Trophoblast cell (in vitro differentiated cells and primary cell): ENCODE results near the gene KIFAP3.
A peak's percentile ranks its signal among the peaks of the same experiment; 100 is the strongest.

Experiments
- DNase-seq, 2 donors: peaks; one replicate each; pipeline ENCODE4 v3.0.0-alpha.2; 2016
- H2AFZ ChIP-seq: 2 replicates; pipeline ENCODE4 v1.6.1; 2013; ENCODE audit warnings: low read length, moderate library complexity, mild to moderate bottlenecking; ENCODE audit not compliant: insufficient read depth, poor library complexity
- H2AK5ac ChIP-seq: 2 replicates; pipeline ENCODE4 v1.6.1; 2013; ENCODE audit warnings: mild to moderate bottlenecking, low read length
- H2BK120ac ChIP-seq: 2 replicates; pipeline ENCODE4 v1.6.1; 2013; ENCODE audit warnings: low read length, mild to moderate bottlenecking, moderate library complexity; ENCODE audit not compliant: insufficient read depth, poor library complexity
- H2BK12ac ChIP-seq: 2 replicates; pipeline ENCODE4 v1.6.1; 2013; ENCODE audit warnings: mild to moderate bottlenecking, low read length, moderate library complexity
- H2BK5ac ChIP-seq: 2 replicates; pipeline ENCODE4 v1.6.1; 2013; ENCODE audit warnings: low read length, low read depth, moderate library complexity, mild to moderate bottlenecking; ENCODE audit not compliant: poor library complexity
- H3K14ac ChIP-seq: 2 replicates; pipeline ENCODE4 v1.6.1; 2013; ENCODE audit warnings: mild to moderate bottlenecking, low read length
- H3K18ac ChIP-seq: 2 replicates; pipeline ENCODE4 v1.6.1; 2013; ENCODE audit warnings: mild to moderate bottlenecking, low read length
- H3K23ac ChIP-seq: 2 replicates; pipeline ENCODE4 v1.6.1; 2013; ENCODE audit warnings: low read length
- H3K27ac ChIP-seq: 2 replicates; pipeline ENCODE4 v1.5.1; 2013; ENCODE audit warnings: low read depth, mild to moderate bottlenecking, inconsistent platforms, low read length, moderate library complexity
- H3K27me3 ChIP-seq: 2 replicates; pipeline ENCODE4 v1.6.1; 2013; ENCODE audit warnings: inconsistent platforms, mild to moderate bottlenecking, low read length, moderate library complexity; ENCODE audit not compliant: insufficient read depth
- H3K36me3 ChIP-seq, 2 experiments: 1 replicate in 1 of 2; 2 replicates in 1 of 2; pipeline ENCODE4 v1.6.1; 2013; ENCODE audit warnings: low read length in 2 of 2, mild to moderate bottlenecking in 2 of 2, moderate library complexity in 1 of 2; ENCODE audit not compliant: insufficient read depth in 2 of 2, control insufficient read depth in 1 of 2
- H3K4ac ChIP-seq: 2 replicates; pipeline ENCODE4 v1.6.1; 2013; ENCODE audit warnings: low read depth, mild to moderate bottlenecking, low read length, moderate library complexity
- H3K4me1 ChIP-seq, 2 experiments: 1 replicate in 1 of 2; 2 replicates in 1 of 2; pipeline ENCODE4 v1.6.1; 2013; ENCODE audit warnings: low read length in 2 of 2, mild to moderate bottlenecking in 2 of 2, moderate library complexity in 1 of 2; ENCODE audit not compliant: insufficient read depth in 2 of 2, control insufficient read depth in 1 of 2
- H3K4me2 ChIP-seq: 2 replicates; pipeline ENCODE4 v1.6.1; 2013; ENCODE audit warnings: inconsistent platforms, mild to moderate bottlenecking, low read length, moderate library complexity
- H3K4me3 ChIP-seq: 2 replicates; pipeline ENCODE4 v1.5.1; 2013; ENCODE audit warnings: mild to moderate bottlenecking, low read depth, low read length, inconsistent platforms
- H3K79me1 ChIP-seq: one replicate; pipeline ENCODE4 v1.6.1; 2013; ENCODE audit warnings: low read length
- H3K79me2 ChIP-seq: 2 replicates; pipeline ENCODE4 v1.6.1; 2013; ENCODE audit warnings: low read length, mild to moderate bottlenecking; ENCODE audit not compliant: control insufficient read depth, insufficient read depth, poor library complexity
- H3K9ac ChIP-seq: 2 replicates; pipeline ENCODE4 v1.6.1; 2013; ENCODE audit warnings: mild to moderate bottlenecking, low read length
- H3K9me3 ChIP-seq: 2 replicates; pipeline ENCODE4 v1.6.1; 2013; ENCODE audit warnings: low read depth, mild to moderate bottlenecking, control low read depth, inconsistent platforms, low read length; ENCODE audit not compliant: insufficient read depth
- H4K12ac ChIP-seq: 2 replicates; pipeline ENCODE4 v1.6.1; 2013; ENCODE audit warnings: low read depth, mild to moderate bottlenecking, low read length, moderate library complexity
- H4K8ac ChIP-seq: 2 replicates; pipeline ENCODE4 v1.6.1; 2013; ENCODE audit warnings: low read depth, mild to moderate bottlenecking, low read length, moderate library complexity
- H4K91ac ChIP-seq: one replicate; pipeline ENCODE4 v1.6.1; 2013; ENCODE audit warnings: low read depth, mild to moderate bottlenecking, low read length, moderate library complexity
- WGBS: extraction: QIAGEN DNeasy Blood & Tissue Kit; methylation state at CpG from one replicate; pipeline ENCODE4 v1.1.7; 2013; ENCODE audit warnings: missing lambda C conversion rate; ENCODE audit not compliant: insufficient read length, insufficient coverage; ENCODE audit errors: extremely low coverage; 5-methylcytosine and 5-hydroxymethylcytosine counted together

Gene KIFAP3

GRCh38 chr1:169970114-169970513 is 104.4 kb downstream of the KIFAP3 start:
- H4K8ac ChIP-seq = no peak overlapping the region
- no peak overlapping the region for H2AFZ ChIP-seq
- no peak overlapping the region for H3K4me2 ChIP-seq
- H3K9me3 ChIP-seq = no peaks in the 10 kb centered on the region
- peak overlapping the region; percentile 1 for H2BK120ac ChIP-seq
- no peak overlapping the region for H4K12ac ChIP-seq
- H2BK12ac ChIP-seq = peak overlapping the region; percentile 2
- no peak overlapping the region for H3K14ac ChIP-seq
- no peaks in the 10 kb centered on the region for H3K36me3 ChIP-seq
- no peak for DNase-seq
- no peak overlapping the region for H3K18ac ChIP-seq
- no peaks in the 10 kb centered on the region for H3K27me3 ChIP-seq
- peak overlapping the region; percentile 3 for H2AK5ac ChIP-seq
- H4K91ac ChIP-seq = peak overlapping the region; percentile 36
- H2BK5ac ChIP-seq = peak overlapping the region; percentile 66
- H3K4me3 ChIP-seq = no peak overlapping the region
- H3K27ac ChIP-seq = no peak overlapping the region
- no peak overlapping the region for H3K4ac ChIP-seq
- H3K23ac ChIP-seq = no peak overlapping the region
- no peaks in the 10 kb centered on the region for H3K4me1 ChIP-seq
- no peaks in the 10 kb centered on the region for H3K79me2 ChIP-seq
- H3K9ac ChIP-seq = no peak overlapping the region
- peaks cover 2% of the 10 kb centered on the region for H3K79me1 ChIP-seq
- no CpG with 5 or more reads among the region's 2 CpGs for WGBS

GRCh38 chr1:169968174-169968573 is 106.3 kb downstream of the KIFAP3 start:
- Histone ChIP-seq H3K23ac (no peak overlapping the region), H3K9ac (no peak overlapping the region), H3K9me3 (no peaks in the 10 kb centered on the region), H3K27me3 (no peaks in the 10 kb centered on the region), H3K14ac (no peak overlapping the region), H2BK5ac (no peak overlapping the region), H3K79me2 (no peaks in the 10 kb centered on the region), H2BK120ac (no peak overlapping the region), H3K4me3 (no peak overlapping the region), H4K91ac (no peak overlapping the region), H3K4me2 (no peak overlapping the region), H3K79me1 (peaks cover 4% of the 10 kb centered on the region), H2AFZ (no peak overlapping the region), H4K8ac (no peak overlapping the region), H3K4ac (no peak overlapping the region), H2BK12ac (no peak overlapping the region), H3K18ac (no peak overlapping the region), H2AK5ac (no peak overlapping the region), H3K27ac (no peak overlapping the region), H3K4me1 (no peaks in the 10 kb centered on the region), H3K36me3 (peaks cover 0 to 3% of the 10 kb centered on the region in 2 experiments), H4K12ac (no peak overlapping the region)
- WGBS = no CpG with 5 or more reads among the region's 4 CpGs
- DNase-seq = no peak

- Histone ChIP-seq H2BK12ac (no peak overlapping the region), H3K36me3 (peaks cover 1 to 3% of the 10 kb centered on the region in 2 experiments), H2BK120ac (no peak overlapping the region), H3K4me3 (no peak overlapping the region), H4K8ac (no peak overlapping the region), H2BK5ac (no peak overlapping the region), H2AK5ac (no peak overlapping the region), H3K18ac (no peak overlapping the region), H3K4ac (no peak overlapping the region), H4K91ac (no peak overlapping the region), H3K79me1 (peaks cover 2% of the 10 kb centered on the region), H3K79me2 (no peaks in the 10 kb centered on the region), H3K4me2 (no peak overlapping the region), H2AFZ (no peak overlapping the region), H3K23ac (no peak overlapping the region), H3K14ac (no peak overlapping the region), H3K9ac (no peak overlapping the region), H3K27ac (no peak overlapping the region), H3K4me1 (no peaks in the 10 kb centered on the region), H4K12ac (no peak overlapping the region), H3K27me3 (no peaks in the 10 kb centered on the region), H3K9me3 (no peaks in the 10 kb centered on the region)
- DNase-seq = no peak
- no CpG with 5 or more reads among the region's 4 CpGs for WGBS
Measured at GRCh38 chr1:169964206-169964605, 110.3 kb downstream of the KIFAP3 start.

- no peaks in the 10 kb centered on the region for H3K79me2 ChIP-seq
- no peak overlapping the region for H3K9ac ChIP-seq
- H3K27me3 ChIP-seq = no peaks in the 10 kb centered on the region
- no peak overlapping the region for H2AFZ ChIP-seq
- no peak overlapping the region for H2BK5ac ChIP-seq
- H4K91ac ChIP-seq = no peak overlapping the region
- no peak overlapping the region for H4K8ac ChIP-seq
- H2BK120ac ChIP-seq = no peak overlapping the region
- no peak overlapping the region for H2AK5ac ChIP-seq
- no peak for DNase-seq
- no peak overlapping the region for H2BK12ac ChIP-seq
- no peak overlapping the region for H3K4me3 ChIP-seq
- no peaks in the 10 kb centered on the region for H3K9me3 ChIP-seq
- H4K12ac ChIP-seq = no peak overlapping the region
- H3K27ac ChIP-seq = no peak overlapping the region
- H3K79me1 ChIP-seq = peaks cover 3% of the 10 kb centered on the region
- no peaks in the 10 kb centered on the region for H3K4me1 ChIP-seq
- no peak overlapping the region for H3K14ac ChIP-seq
- H3K36me3 ChIP-seq = peaks cover 5% of the 10 kb centered on the region in 2 experiments
- no peak overlapping the region for H3K23ac ChIP-seq
- no peak overlapping the region for H3K18ac ChIP-seq
- H3K4me2 ChIP-seq = no peak overlapping the region
- H3K4ac ChIP-seq = no peak overlapping the region
Measured at GRCh38 chr1:169959686-169960085, 114.8 kb downstream of the KIFAP3 start.
